ENCODE results near the gene ZNF416. TPM values are rescaled to one million over a fixed set of nuclear protein-coding genes. Genes with fewer than 3 reads are reported as not detected.
A peak's percentile ranks its signal among the peaks of the same experiment; 100 is the strongest.

ZNF416 gene
- 6.4 TPM for total RNA-seq

- peak; percentile 99 for ATAC-seq
These were observed at the start of gene ZNF416 for GRCh38 chr19:57578487-57579205. TSS of gene ZNF416 (minus strand) at chr19:57578911. CDS start at chr19:57578704, 207 bp downstream.

GRCh38 chr19:57623091-57623490 is 44.4 kb upstream of the ZNF416 start:
- ATAC-seq, result no peak

GRCh38 chr19:57620673-57621348 is 42.1 kb upstream of the ZNF416 start:
- ATAC-seq, result no peak

GRCh38 chr19:57615346-57615745 is 36.6 kb upstream of the ZNF416 start:
- no peak for ATAC-seq

GRCh38 chr19:57613941-57614743 is 35.4 kb upstream of the ZNF416 start, which contains the start of gene ZNF134:
TSS of gene ZNF134 (plus strand) at chr19:57614242. CDS start at chr19:57619469, 5,227 bp downstream.
- peak; percentile 96 for ATAC-seq

GRCh38 chr19:57611113-57611512 is 32.4 kb upstream of the ZNF416 start:
- no peak for ATAC-seq

- no peak for ATAC-seq
These were observed 28.2 kb upstream of the ZNF416 start for GRCh38 chr19:57606931-57607330.

- peak; percentile 97 for ATAC-seq
These were observed 21.2 kb upstream of the ZNF416 start, which contains the start of gene ZNF530 for GRCh38 chr19:57599761-57600383. TSS of gene ZNF530 (plus strand) at chr19:57599885. CDS start at chr19:57604346, 4,461 bp downstream.

GRCh38 chr19:57599377-57599760 is 20.7 kb upstream of the ZNF416 start:
- ATAC-seq, result no peak

GRCh38 chr19:57587529-57587928 is 8.8 kb upstream of the ZNF416 start:
- no peak for ATAC-seq

GRCh38 chr19:57583521-57584416 is 5.1 kb upstream of the ZNF416 start, which contains the start of gene ZIK1:
TSS of gene ZIK1 (plus strand) at chr19:57584145. CDS start at chr19:57584357, 212 bp downstream.
- peak; percentile 73 for ATAC-seq

- ATAC-seq, result no peak
These were observed 4.4 kb upstream of the ZNF416 start for GRCh38 chr19:57583104-57583520.

- no peak for ATAC-seq
These were observed 2.0 kb downstream of the ZNF416 start for GRCh38 chr19:57576661-57577060.

- no peak for ATAC-seq
These were observed 6.2 kb downstream of the ZNF416 start for GRCh38 chr19:57572415-57572947.

GRCh38 chr19:57570707-57571106 is 8.0 kb downstream of the ZNF416 start:
- ATAC-seq, result no peak

GRCh38 chr19:57566396-57567265 is 12.1 kb downstream of the ZNF416 start:
- no peak for ATAC-seq

GRCh38 chr19:57563547-57563946 is 15.2 kb downstream of the ZNF416 start:
- no peak for ATAC-seq

GRCh38 chr19:57560049-57560491 is 18.6 kb downstream of the ZNF416 start:
- ATAC-seq, result peak; percentile 34

- ATAC-seq, result peak; percentile 99
These were observed 19.2 kb downstream of the ZNF416 start, which contains the start of gene ZNF550 for GRCh38 chr19:57559404-57560025. TSS of gene ZNF550 (minus strand) at chr19:57559863. CDS start at chr19:57559682, 181 bp downstream.

Measured in esophagus mucosa (tissue), 1 donor.